LNCAP (cell line): Measurements from ENCODE around the gene UBFD1.

Experiments used
- TF ChIP-seq, protein P1 (sequence below): fragments of 450-650 bp; IDR thresholded peaks from 2 replicates; pipeline ENCODE4 v1.5.1; 2017; ENCODE audit warnings: mild to moderate bottlenecking

Gene UBFD1

DNA sequence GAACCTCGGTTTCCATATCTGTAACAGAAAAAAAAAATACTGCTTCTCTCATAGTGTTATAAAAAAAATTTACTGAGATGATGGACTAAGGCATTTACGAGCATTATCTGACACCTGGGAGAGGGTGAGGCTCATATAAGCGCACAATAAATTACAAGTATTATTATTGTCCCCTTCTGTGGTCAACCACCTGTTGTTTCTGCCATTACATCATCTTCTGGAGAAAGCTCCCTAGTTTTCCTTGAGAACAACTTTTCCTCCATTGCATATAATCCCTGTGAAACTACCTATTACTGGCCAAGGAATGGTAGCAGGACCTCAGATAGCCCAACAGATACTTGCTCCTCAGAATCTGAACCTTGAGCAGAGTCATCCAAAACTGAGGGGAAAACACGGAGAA lies 35.6 kb upstream of the UBFD1 start:
- TF ChIP-seq, protein P1, sequence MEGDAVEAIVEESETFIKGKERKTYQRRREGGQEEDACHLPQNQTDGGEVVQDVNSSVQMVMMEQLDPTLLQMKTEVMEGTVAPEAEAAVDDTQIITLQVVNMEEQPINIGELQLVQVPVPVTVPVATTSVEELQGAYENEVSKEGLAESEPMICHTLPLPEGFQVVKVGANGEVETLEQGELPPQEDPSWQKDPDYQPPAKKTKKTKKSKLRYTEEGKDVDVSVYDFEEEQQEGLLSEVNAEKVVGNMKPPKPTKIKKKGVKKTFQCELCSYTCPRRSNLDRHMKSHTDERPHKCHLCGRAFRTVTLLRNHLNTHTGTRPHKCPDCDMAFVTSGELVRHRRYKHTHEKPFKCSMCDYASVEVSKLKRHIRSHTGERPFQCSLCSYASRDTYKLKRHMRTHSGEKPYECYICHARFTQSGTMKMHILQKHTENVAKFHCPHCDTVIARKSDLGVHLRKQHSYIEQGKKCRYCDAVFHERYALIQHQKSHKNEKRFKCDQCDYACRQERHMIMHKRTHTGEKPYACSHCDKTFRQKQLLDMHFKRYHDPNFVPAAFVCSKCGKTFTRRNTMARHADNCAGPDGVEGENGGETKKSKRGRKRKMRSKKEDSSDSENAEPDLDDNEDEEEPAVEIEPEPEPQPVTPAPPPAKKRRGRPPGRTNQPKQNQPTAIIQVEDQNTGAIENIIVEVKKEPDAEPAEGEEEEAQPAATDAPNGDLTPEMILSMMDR: no peak

DNA sequence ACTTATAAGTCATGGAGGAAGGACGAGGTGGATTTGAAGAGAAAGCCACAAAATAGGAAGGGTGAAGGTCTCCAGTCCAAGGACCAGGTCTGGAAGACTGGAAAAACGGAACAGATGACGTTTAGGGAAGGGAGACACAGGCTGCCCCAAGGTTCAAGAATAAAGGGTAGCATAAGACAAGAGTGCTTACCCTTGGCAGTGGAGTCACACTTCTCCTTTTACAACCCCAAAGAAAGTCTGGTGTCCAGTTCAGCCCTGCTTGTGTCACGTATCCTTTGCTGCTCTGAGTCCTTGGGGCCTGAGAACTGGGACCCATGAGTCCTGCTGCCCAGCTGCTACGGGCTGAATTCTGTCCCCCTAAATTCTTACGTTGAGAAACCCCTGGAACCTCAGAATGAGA lies 34.2 kb upstream of the UBFD1 start:
- TF ChIP-seq, protein P1: no peak

DNA sequence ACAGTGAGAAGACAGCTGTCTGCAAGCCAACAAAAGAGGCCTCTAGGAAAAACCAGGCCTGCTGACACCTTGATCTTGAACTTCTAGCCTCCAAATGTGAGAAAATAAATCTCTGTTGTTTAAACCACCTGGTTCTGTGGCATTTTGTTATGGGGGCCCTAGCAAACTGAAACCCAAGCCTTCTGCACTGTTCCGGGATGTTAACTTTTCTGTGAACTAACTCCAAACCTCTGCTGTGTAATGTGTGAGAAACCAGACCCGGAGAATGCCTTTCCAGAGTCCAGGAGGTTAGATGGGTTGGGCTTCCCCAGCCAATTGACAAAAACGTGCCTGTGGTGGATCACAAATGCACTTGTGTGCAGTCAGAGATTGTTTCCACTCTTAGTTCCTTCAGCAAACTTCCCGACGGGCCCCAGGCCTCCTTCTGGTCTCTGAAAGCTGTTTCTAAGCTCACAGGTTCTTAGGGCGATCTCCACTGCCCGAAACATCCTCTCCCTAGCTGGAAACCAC lies 33.6 kb upstream of the UBFD1 start:
- TF ChIP-seq, protein P1: no peak

DNA sequence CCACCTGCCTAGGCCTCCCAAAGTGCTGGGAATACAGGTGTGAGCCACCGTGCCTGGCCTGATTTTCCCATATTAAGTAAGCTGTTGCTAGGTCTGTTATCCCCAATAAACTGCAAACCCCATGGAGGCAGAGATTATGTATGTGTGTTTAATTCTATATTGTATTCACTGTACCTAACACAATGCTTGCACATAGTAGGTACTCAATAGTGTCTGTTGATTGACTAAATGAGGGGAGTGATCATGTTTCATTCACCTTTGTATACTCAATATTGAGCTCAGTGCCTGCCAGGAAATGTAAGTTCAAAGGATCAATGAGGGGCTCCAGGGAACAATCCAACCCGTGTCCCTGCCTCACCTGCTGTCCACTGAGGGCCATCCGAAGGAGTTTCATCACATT lies 32.6 kb upstream of the UBFD1 start:
- TF ChIP-seq, protein P1: no peak

DNA sequence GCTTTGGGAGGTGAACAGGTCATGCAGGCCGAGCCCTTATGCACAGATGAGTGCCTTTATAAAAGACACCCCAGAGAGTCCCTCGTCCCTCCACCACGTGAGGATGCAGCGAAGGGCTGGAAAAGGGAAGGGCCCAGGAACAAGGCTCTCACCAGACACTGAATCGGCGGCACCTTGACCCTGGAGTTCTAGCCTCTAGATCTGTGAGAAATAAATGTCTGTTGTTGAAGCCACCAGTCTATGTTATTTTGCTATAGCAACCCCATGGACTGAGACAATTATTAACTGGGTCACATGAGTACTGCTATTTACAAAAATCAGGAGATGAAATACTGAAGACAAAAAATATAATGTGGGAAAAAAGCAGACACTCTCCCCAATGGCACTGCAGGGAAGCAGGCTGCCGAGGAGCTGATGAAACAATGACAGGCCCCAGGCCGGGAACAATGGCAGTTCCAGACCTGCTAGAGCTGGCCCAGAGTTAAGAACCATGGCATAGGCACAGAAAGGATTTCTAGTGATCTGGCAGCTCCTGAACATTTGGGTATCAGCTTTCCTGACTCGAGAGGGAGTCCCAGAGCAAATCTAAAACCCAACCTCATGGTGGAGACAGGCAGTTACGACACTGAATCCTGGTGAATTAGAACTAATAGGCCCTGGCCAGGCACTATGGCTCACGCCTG lies 29.4 kb upstream of the UBFD1 start:
- TF ChIP-seq, protein P1: no peak

DNA sequence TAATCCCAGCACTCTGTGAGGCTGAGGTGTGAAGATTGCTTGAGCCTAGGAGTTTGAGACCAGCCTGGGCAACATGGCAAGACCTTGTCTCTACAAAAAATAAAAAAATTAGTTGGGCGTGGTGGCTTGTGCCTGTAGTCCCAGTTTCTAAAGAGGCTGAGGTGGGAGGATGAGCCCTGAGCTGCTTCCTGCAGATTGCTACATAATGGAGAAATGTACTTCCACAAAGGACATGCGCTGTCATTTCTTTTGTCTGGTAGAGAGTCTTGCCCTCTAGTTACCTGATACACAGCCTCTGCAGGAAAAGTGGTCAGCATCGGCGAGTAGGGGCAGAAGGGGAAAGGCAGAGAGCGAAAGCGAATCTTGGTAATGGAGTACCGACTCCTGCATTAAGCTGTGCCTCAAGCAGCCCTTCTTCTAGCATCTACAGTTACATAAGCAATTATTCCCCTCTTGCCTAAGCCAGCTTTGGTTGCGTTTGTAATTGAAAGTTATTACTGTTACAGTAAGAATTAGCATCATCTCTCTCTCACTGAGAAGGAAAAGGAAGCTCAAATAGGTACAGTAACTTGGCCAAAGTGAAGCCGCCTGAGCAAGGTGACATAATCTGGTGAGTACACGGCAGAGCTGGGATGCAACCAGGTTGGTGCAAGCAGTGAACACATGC lies 28.8 kb upstream of the UBFD1 start:
- TF ChIP-seq, protein P1: no peak

DNA sequence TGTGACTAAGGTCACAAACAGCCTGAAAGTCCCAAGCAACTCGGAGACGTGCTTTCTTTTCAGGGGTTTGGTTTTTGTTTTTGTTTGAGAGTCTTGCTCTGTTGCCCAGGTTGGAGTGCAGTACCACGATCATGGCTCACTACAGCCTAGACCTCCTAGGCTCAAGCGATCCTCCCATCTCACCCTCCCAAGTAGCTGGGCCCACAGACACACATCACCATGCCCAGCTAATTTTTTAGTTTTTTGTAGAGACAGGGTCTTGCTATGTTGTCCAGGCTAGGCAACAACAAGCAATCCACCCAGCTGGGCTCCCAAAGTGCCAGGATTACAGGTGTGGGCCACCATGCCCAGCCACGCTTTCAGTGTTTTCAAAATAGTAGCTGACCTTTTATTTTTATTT lies 27.5 kb upstream of the UBFD1 start:
- TF ChIP-seq, protein P1: no peak
